Uterus (tissue), 4 donors: ENCODE results near the gene SORL1. TPM values are rescaled to one million over a fixed set of nuclear protein-coding genes. Genes with fewer than 3 reads are reported as not detected.
"Not testable (repeated sequence)": the region's sequence is repeated elsewhere in the genome, so short reads cannot be mapped to it uniquely, and the experiment has no call there.

ENCODE experiments used
- DNase-seq, 2 donors: peaks; one replicate each; pipeline ENCODE4 v3.0.0-alpha.2; 2019 to 2020
- H3K27ac ChIP-seq, 2 donors: fragments of 200-600 bp; sonication (generic); 1 replicate in 1 of 2; 2 replicates in 1 of 2; pipeline ENCODE4 v1.5.1; 2016 to 2018
- H3K27me3 ChIP-seq, 2 donors: fragments of 200-600 bp; sonication (generic); one replicate each; pipeline ENCODE4 v1.5.1; 2018 to 2019; ENCODE audit warnings: control low read depth in 1 of 2
- H3K36me3 ChIP-seq, 2 donors: fragments of 200-600 bp; sonication (generic); one replicate each; pipeline ENCODE4 v1.5.1; 2019; ENCODE audit warnings: control low read depth in 1 of 2
- H3K4me1 ChIP-seq, 2 donors: fragments of 200-600 bp; sonication (generic); one replicate each; pipeline ENCODE4 v1.5.1; 2018 to 2019; ENCODE audit warnings: control low read depth in 1 of 2
- H3K4me3 ChIP-seq, 2 donors: fragments of 200-600 bp; sonication (generic); 1 replicate in 1 of 2; 2 replicates in 1 of 2; pipeline ENCODE4 v1.5.1; 2018 to 2019; ENCODE audit warnings: mild to moderate bottlenecking in 1 of 2
- H3K9me3 ChIP-seq, 2 donors: fragments of 200-600 bp; sonication (generic); one replicate each; pipeline ENCODE4 v1.5.1; 2019; ENCODE audit warnings: control low read depth in 1 of 2
- POLR2A ChIP-seq, 2 donors: fragments of 450-650 bp; IDR thresholded peaks; one replicate each; pipeline ENCODE4 v1.6.1; 2016; ENCODE audit warnings: antibody characterized with exemption in 2 of 2, mild to moderate bottlenecking in 1 of 2, moderate library complexity in 1 of 2
- intact Hi-C: fragments of 100-400 bp; cut with DNase I; formaldehyde crosslinking; loops from one replicate; pipeline ENCODE4 v1.15.1; 2023; ENCODE audit warnings: low total_unique reads
- total RNA-seq, 4 donors: library from RNA; depleted of rRNA in 3 of 4; stranded (reverse); fragments of >200 nt in 3 of 4; gene quantifications; one replicate each; pipeline versions ENCODE4 v1.1.0 to v1.2.4, GENCODE V29; 2014 to 2023
- TF ChIP-seq, protein P1 (sequence below), 4 experiments: fragments of 200-600 bp in 2 of 4; fragments of 450-650 bp in 2 of 4; sonication (generic) in 2 of 4; IDR thresholded peaks; one replicate each; pipeline ENCODE4 v1.5.1; 2016 to 2019; ENCODE audit warnings: antibody characterized with exemption in 4 of 4, mild to moderate bottlenecking in 2 of 4, moderate library complexity in 1 of 4
- donor health status: DM: yes; HTN: yes; CAD: no.

Gene SORL1
- total RNA-seq, 4 donors from 2014 or later = 7.6 to 42.6 (median 17.2) TPM

DNA sequence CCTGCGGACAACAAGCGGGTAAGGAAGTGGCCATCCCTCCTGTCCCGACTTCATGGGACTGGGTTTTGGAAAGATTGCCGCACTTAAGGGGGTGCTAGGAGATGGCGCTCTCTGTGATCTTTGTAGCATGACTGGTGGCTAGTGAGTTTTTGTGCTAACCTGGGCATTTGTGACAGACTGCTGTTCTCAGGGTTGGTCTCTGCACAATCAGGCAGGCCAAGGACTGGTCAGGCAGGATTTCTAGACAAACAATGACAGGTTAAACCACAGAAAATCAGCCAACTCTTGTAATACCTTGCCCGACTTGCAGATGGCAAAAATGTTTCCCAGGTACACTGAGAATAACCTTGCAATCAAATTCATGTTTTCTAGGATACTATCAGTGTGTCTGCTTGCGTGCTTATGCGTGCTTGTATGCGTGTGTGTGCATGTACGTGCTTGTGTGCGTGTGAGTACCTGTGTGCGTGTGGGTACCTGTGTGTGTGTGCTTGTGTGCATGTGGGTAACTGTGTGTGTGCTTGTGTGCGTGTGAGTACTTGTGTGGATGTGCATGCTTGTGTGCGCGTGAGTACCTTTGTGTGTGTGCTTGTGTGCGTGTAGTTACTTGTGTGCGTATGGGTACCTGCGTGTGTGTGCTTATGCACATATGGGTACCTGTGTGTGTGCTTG lies 26.2 kb downstream of the SORL1 start:
- Histone ChIP-seq H3K4me3 (no peak overlapping the region), H3K27ac (no peak overlapping the region), H3K36me3 (no peaks in the 10 kb centered on the region), H3K4me1 (no peaks in the 10 kb centered on the region), H3K9me3 (no peaks in the 10 kb centered on the region), H3K27me3 (no peaks in the 10 kb centered on the region)
- TF ChIP-seq POLR2A (IDR thresholded peaks at IDR 0.05) = no peak
- TF ChIP-seq, protein P1, sequence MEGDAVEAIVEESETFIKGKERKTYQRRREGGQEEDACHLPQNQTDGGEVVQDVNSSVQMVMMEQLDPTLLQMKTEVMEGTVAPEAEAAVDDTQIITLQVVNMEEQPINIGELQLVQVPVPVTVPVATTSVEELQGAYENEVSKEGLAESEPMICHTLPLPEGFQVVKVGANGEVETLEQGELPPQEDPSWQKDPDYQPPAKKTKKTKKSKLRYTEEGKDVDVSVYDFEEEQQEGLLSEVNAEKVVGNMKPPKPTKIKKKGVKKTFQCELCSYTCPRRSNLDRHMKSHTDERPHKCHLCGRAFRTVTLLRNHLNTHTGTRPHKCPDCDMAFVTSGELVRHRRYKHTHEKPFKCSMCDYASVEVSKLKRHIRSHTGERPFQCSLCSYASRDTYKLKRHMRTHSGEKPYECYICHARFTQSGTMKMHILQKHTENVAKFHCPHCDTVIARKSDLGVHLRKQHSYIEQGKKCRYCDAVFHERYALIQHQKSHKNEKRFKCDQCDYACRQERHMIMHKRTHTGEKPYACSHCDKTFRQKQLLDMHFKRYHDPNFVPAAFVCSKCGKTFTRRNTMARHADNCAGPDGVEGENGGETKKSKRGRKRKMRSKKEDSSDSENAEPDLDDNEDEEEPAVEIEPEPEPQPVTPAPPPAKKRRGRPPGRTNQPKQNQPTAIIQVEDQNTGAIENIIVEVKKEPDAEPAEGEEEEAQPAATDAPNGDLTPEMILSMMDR (IDR thresholded peaks at IDR 0.05) = no peak
- DNase-seq = no peak
- intact Hi-C loops = no loop called here

DNA sequence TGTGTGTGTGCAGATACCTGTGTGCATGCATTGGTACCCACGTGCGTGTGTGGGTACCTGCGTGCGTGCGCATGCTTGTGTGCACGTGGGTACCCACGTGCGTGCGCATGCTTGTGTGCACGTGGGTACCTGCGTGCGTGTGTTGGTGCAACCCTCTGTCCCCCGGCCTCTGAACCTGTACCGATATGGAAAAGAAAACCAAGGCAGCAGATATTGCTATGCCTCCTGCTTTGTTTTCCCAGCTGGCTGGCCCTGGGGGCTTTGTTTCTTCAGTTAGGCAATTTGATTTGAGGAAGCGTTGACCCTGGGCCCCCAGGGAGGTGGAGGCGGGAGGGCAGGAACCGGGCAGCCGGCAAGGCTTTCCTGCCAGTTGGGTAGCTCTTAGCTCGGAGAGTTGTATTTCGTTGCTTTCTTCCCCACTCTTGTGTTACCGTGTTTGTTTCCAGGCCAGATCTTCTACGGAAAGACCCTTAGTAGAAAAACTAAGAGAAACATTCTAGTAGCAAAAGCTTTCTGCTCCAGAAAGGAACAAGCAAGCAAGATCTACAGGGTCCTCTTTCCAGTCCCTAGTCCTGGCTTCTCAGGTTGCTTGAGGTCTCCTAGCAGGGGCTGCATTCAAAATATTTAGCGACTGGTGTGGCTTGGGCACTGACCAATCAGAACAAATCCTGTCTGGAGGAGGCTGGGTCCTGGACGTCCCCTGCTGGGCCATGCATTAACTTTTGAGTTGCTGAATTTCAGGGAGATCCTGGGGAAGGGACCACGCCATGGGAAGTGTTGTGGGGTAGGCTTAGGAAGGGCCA lies 27.0 kb downstream of the SORL1 start:
- Histone ChIP-seq H3K4me1 (no peaks in the 10 kb centered on the region), H3K9me3 (no peaks in the 10 kb centered on the region), H3K27ac (no peak overlapping the region), H3K36me3 (no peaks in the 10 kb centered on the region), H3K4me3 (no peak overlapping the region), H3K27me3 (no peaks in the 10 kb centered on the region)
- no peak for DNase-seq
- TF ChIP-seq, protein P1 (IDR thresholded peaks at IDR 0.05) = no peak
- no peak for TF ChIP-seq POLR2A (IDR thresholded peaks at IDR 0.05)
- intact Hi-C loops = no loop called here

DNA sequence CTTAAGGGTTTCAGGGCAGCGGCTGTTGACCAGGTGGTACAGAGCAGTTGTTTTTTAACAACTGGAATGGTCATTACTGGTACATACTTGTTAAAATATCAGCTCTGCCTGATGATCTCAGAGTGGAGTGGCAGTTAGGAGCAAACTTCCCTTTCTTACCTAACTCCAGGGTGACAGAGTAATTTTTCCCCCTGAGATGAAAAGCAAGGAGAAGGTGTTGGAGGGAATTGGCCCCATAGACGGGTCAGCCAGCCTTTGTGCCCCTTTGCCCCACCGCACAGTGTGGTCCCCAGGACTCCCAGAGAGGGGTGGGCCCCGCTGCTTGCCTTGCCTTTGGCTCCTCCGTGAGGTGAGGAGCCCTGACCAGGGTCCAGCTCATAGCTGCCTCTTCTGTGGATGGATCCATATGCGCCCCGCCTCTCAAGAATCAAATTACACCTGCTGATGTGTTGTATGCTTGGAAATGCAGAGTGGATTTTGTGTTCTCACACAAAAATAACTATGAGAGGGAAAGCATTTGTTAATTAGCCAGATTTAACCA lies 27.7 kb downstream of the SORL1 start:
- Histone ChIP-seq H3K4me1 (no peaks in the 10 kb centered on the region), H3K9me3 (no peaks in the 10 kb centered on the region), H3K27ac (no peak overlapping the region), H3K4me3 (no peak overlapping the region), H3K36me3 (no peaks in the 10 kb centered on the region), H3K27me3 (no peaks in the 10 kb centered on the region)
- no peak for TF ChIP-seq POLR2A (IDR thresholded peaks at IDR 0.05)
- TF ChIP-seq, protein P1 (IDR thresholded peaks at IDR 0.05) = no peak
- DNase-seq = no peak
- intact Hi-C loops = no loop called here

DNA sequence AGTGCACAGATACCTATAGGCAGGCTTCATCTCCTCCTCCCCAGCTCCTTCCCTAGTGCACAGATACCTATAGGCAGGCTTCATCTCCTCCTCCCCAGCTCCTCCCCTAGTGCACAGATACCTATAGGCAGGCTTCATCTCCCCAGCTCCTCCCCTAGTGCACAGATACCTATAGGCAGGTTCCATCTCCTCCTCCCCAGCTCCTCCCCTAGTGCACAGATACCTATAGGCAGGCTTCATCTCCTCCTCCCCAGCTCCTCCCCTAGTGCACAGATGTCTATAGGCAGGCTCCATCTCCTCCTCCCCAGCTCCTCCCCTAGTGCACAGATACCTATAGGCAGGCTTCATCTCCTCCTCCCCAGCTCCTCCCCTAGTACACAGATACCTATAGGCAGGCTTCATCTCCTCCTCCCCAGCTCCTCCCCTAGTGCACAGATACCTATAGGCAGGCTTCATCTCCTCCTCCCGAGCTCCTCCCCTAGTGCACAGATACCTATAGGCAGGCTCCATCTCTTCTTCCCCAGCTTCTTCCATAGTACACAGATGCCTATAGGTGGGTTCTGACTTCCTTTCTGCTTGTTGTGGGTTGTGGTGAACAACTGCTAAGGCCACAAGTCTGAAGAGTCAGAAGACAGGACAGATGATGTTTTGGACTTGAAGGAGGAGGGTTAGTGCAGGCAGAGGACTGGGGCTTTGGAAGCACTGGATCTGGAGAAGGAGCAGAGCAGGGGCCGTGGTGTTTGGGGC lies 29.5 kb downstream of the SORL1 start:
- H3K27ac ChIP-seq, H3K9me3 ChIP-seq, intact Hi-C loops, H3K4me3 ChIP-seq, H3K27me3 ChIP-seq, H3K4me1 ChIP-seq, DNase-seq, H3K36me3 ChIP-seq: not testable (repeated sequence)

DNA sequence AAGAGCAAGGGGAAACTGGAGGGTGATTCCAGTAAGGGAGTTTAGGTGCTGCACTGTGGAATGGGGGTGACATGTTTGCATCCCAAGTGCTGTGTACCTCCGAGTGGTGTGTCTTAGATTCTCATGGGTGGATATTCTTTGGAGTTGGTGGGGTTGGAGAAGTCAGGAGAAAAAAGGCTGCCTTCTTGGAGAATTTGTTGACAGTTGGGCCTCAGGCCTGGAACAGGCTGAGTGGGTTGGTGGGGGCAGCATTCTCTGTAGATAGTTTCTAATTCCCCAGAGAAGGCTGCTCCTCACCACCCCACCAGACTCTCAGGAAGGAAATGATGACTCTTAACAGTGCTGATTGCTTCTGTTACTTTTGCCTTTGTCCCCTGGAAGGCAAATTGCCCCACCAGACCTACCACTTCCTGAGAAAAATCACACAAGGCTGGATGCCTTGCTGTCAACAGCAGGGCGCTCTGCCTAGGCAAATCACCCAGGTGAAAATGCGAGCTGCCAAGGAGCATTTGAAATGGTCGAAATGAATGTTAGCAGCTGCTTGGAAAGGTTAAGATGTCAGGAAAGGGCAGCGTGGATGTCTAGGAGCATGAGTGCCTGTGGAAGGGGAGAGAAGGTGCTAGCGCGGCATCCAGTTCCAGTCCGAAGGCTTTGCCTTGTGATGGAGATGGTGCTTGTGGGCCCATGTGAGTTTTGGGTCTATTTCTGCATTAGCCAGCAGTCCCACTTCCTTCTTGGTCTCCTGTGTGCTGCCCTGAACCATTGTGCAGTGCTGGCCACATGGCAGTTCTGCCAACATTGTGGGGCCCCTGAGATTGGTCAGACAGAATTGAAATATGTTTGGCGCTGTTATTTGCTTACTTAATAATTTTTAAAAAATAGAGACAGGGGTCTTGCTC lies 30.4 kb downstream of the SORL1 start:
- DNase-seq = no peak
- no peak overlapping the region for H3K27ac ChIP-seq

More for the DNA sequence above, 30.4 kb downstream of the SORL1 start:
- H3K36me3 ChIP-seq = no peaks in the 10 kb centered on the region
- H3K4me3 ChIP-seq = no peak overlapping the region
- TF ChIP-seq, protein P1 (IDR thresholded peaks at IDR 0.05) = no peak
- no peak for TF ChIP-seq POLR2A (IDR thresholded peaks at IDR 0.05)
- no peaks in the 10 kb centered on the region for H3K9me3 ChIP-seq
- intact Hi-C loops = no loop called here
- H3K4me1 ChIP-seq = no peaks in the 10 kb centered on the region
- H3K27me3 ChIP-seq = no peaks in the 10 kb centered on the region
